DMS153 (cell line): ENCODE data around the gene FILIP1.

ENCODE experiments used
- DNase-seq: peaks from one replicate; lab custom pipeline; 2025; lab: John Stamatoyannopoulos, UW

Gene FILIP1

GRCh38 chr6:75495011-75495410 lies 1.4 kb upstream of the FILIP1 start:
- no peak for DNase-seq

GRCh38 chr6:75494290-75494689 lies 690 bp upstream of the FILIP1 start:
- DNase-seq, result no peak

- no peak for DNase-seq
These were observed 1.0 kb downstream of the FILIP1 start for GRCh38 chr6:75492386-75493153.

GRCh38 chr6:75491291-75491690 lies 2.3 kb downstream of the FILIP1 start:
- DNase-seq, result no peak

GRCh38 chr6:75490706-75491105 lies 2.9 kb downstream of the FILIP1 start:
- no peak for DNase-seq

- no peak for DNase-seq
These were observed 4.6 kb downstream of the FILIP1 start for GRCh38 chr6:75489025-75489424.

- no peak for DNase-seq
These were observed 5.6 kb downstream of the FILIP1 start for GRCh38 chr6:75488033-75488432.

GRCh38 chr6:75486850-75487518 lies 6.6 kb downstream of the FILIP1 start:
- peak; percentile 19 for DNase-seq

GRCh38 chr6:75484535-75484934 lies 9.1 kb downstream of the FILIP1 start:
- DNase-seq, result no peak

GRCh38 chr6:75483136-75483952 lies 10.3 kb downstream of the FILIP1 start:
- no peak for DNase-seq

GRCh38 chr6:75481936-75482593 lies 11.5 kb downstream of the FILIP1 start:
- DNase-seq, result no peak

- DNase-seq, result no peak
These were observed 12.2 kb downstream of the FILIP1 start for GRCh38 chr6:75481394-75481793.

GRCh38 chr6:75480425-75480824 lies 13.2 kb downstream of the FILIP1 start:
- DNase-seq, result no peak

GRCh38 chr6:75479712-75480111 lies 13.9 kb downstream of the FILIP1 start:
- no peak for DNase-seq

GRCh38 chr6:75478929-75479328 lies 14.7 kb downstream of the FILIP1 start:
- no peak for DNase-seq

GRCh38 chr6:75472885-75473284 lies 20.7 kb downstream of the FILIP1 start:
- no peak for DNase-seq

GRCh38 chr6:75467966-75468365 lies 25.6 kb downstream of the FILIP1 start:
- no peak for DNase-seq

GRCh38 chr6:75467284-75467683 lies 26.3 kb downstream of the FILIP1 start:
- no peak for DNase-seq

- no peak for DNase-seq
These were observed 27.0 kb downstream of the FILIP1 start for GRCh38 chr6:75466636-75467035.

GRCh38 chr6:75463908-75464307 lies 29.7 kb downstream of the FILIP1 start:
- no peak for DNase-seq

- DNase-seq, result no peak
These were observed 30.5 kb downstream of the FILIP1 start for GRCh38 chr6:75463061-75463460.

GRCh38 chr6:75460681-75461080 lies 32.9 kb downstream of the FILIP1 start:
- DNase-seq, result no peak
